ENCODE data around the gene ADGRE2. TPM values are rescaled to one million over a fixed set of nuclear protein-coding genes. Genes with fewer than 3 reads are reported as not detected.
A peak's percentile ranks its signal among the peaks of the same experiment; 100 is the strongest.

ADGRE2 gene
- total and polyA plus RNA-seq, 8 donors: 0.35 to 32.0 (median 0.66) TPM

DNA sequence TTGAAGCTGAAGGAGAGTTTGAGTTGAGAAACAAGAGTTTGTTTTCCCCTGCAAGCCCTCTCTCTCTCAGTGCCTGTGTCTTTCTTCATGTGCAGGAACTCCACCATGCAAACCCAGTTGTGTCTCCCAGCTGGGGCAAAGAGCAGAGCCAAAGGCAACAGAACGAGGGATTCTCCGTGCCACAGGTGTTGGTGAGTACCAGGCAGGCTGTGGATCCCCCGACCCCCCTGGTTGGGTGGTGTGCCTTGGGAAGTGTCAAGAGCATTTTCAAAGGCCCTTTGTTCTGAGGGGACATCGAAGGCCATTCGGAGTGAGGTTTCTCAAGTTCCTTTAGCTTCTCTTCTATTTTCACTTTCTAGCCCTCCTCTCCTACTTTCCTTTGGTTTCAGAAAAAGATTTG, 82.9 kb downstream of the ADGRE2 start:
- TF ChIP-seq, protein P1, sequence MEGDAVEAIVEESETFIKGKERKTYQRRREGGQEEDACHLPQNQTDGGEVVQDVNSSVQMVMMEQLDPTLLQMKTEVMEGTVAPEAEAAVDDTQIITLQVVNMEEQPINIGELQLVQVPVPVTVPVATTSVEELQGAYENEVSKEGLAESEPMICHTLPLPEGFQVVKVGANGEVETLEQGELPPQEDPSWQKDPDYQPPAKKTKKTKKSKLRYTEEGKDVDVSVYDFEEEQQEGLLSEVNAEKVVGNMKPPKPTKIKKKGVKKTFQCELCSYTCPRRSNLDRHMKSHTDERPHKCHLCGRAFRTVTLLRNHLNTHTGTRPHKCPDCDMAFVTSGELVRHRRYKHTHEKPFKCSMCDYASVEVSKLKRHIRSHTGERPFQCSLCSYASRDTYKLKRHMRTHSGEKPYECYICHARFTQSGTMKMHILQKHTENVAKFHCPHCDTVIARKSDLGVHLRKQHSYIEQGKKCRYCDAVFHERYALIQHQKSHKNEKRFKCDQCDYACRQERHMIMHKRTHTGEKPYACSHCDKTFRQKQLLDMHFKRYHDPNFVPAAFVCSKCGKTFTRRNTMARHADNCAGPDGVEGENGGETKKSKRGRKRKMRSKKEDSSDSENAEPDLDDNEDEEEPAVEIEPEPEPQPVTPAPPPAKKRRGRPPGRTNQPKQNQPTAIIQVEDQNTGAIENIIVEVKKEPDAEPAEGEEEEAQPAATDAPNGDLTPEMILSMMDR (IDR thresholded peaks at IDR 0.05): no peak
- no peaks in the 10 kb centered on the region for H3K9me3 ChIP-seq
- no peaks in the 10 kb centered on the region for H3K27me3 ChIP-seq
- DNase-seq (no peak), ATAC-seq (no peak)
- intact Hi-C loops (cut with DNase I): loop anchor here in 1 of 2 donors (10.0 kb wide), 1 partner anchor 121 kb away; the partner anchor contains the start of gene NDUFB7
- H3K27ac ChIP-seq: no peak overlapping the region
- no peak overlapping the region for H3K4me3 ChIP-seq
- peaks cover 0 to 74% of the 10 kb centered on the region in 2 donors for H3K36me3 ChIP-seq
- peaks cover 5 to 14% of the 10 kb centered on the region in 2 donors for H3K4me1 ChIP-seq

DNA sequence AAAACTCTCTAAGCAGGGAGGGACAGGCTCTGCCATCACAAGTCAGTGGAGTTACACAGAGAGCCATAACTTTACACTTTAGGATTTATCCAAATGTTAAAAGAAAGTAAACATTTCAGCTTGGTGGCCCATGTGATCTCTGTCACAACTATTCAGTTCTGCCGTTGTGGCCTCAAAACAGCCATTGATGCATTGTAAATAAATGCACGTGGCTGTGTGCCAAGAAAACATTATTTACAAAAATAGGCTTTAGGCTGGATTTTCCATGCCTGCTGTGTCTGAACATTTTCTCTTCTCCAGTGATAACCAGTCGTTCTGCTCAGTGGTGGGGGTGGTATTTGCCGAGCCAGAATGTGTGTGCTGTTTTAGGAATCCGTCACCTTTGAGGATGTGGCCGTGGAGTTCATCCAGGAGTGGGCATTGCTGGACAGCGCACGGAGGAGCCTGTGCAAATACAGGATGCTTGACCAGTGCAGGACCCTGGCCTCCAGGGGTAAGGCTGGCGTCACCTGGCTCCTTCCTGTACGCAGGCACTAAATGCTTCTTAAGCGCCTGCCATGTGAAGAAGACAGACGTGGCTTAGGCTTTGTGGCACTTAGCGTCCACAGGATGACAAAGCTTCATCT, 83.6 kb downstream of the ADGRE2 start:
- Histone ChIP-seq H3K4me1 (peaks cover 6 to 16% of the 10 kb centered on the region in 2 donors), H3K9me3 (no peaks in the 10 kb centered on the region), H3K27ac (no peak overlapping the region), H3K36me3 (peaks cover 0 to 67% of the 10 kb centered on the region in 2 donors), H3K27me3 (no peaks in the 10 kb centered on the region), H3K4me3 (no peak overlapping the region)
- intact Hi-C loops (cut with DNase I): loop anchor here in 1 of 2 donors (10.0 kb wide), 1 partner anchor 120 kb away; the partner anchor contains the start of gene NDUFB7
- TF ChIP-seq, protein P1 (IDR thresholded peaks at IDR 0.05): no peak
- no peak for DNase-seq
- ATAC-seq: no peak

DNA sequence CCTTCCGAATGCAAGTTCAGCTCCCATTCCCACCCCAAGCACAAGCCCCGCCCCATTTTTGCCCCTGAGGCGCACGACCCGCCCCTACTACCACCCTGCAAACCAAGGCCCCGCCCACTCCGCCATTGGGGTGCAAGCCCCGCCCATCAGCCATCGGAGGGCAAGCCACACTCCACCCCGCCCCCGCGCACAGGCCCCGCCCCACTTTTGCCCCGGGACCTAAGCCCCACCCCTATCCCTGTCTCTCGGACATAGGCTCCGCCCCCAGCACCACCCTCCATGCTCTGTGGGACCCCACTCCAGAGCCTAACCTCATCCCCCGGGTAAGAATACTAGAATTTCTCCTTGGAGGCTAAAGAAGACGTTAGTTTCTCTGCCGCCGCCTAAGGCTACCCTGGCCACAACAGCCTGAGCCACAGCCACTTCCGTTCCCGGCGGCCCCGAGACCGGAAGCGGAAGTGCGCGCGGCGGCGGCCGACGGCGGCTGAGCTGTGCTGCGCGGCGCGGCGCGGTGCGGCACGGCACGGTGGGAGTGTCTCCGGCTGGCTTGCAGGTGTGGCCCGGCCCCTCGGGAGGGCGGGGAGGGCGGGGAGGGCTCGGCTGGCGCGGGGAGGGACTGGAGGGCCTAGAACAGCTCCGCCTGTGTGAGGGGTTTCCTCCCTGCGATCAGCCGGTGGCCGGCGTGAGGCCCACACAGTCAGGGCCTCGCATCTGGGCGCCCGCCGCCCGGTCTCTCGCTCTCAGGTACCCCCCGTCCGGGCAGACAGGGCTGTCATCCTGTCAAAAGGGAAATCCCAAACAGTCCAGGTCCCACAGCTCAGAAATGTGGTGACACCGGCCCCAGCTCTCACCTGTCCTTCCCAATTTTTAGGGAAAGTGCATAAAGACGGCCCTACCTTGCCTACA, 88.5 kb downstream of the ADGRE2 start, which contains the start of gene ZNF333:
ZNF333 (plus strand) TSS at position 451 of the 906 bp plus-strand sequence. CDS start 3,444 bp downstream, outside the sequence.
- intact Hi-C loops (cut with DNase I): loop anchor here in 1 of 2 donors (10.0 kb wide), 1 partner anchor 115 kb away; the partner anchor contains the start of gene NDUFB7
- peak; percentile 80 to 99 (median 94) for DNase-seq
- Histone ChIP-seq H3K9me3 (no peaks in the 10 kb centered on the region), H3K4me3 (peak within 1 kb of the TSS; percentile 81 to 90), H3K36me3 (peaks cover 0 to 18% of the 10 kb centered on the region in 2 donors), H3K4me1 (peaks cover 6 to 35% of the 10 kb centered on the region in 2 donors), H3K27ac (peak within 1 kb of the TSS; percentile 97 to 98), H3K27me3 (no peaks in the 10 kb centered on the region)
- peak; percentile 99 for ATAC-seq
- TF ChIP-seq, protein P1 (IDR thresholded peaks at IDR 0.05): no peak

DNA sequence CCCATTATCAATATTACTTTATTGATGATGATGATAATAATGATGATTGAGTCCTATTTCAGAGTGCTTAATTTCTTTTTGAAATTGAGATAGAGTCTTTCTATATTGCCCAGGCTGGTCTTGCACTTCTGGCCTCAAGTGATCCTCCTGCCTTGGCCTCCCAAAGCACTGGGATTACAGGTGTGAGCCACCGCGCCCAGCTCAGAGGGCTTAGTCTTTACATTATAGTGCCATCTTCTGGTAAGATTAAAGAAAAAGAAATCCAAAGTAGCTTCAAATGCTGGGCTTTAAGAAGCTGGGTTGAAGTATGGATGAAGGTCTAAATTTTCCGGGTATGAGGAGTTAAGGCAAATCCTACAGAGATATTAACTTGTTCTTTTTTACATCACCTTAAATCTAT, 91.9 kb downstream of the ADGRE2 start:
- Histone ChIP-seq H3K27me3 (no peaks in the 10 kb centered on the region), H3K4me3 (no peak overlapping the region), H3K27ac (no peak overlapping the region), H3K4me1 (peaks cover 6 to 42% of the 10 kb centered on the region in 2 donors), H3K36me3 (no peaks in the 10 kb centered on the region), H3K9me3 (no peaks in the 10 kb centered on the region)
- TF ChIP-seq, protein P1 (IDR thresholded peaks at IDR 0.05): peak in 1 of 2 donors; percentile 21
- DNase-seq (no peak), ATAC-seq (no peak)
- intact Hi-C loops (cut with DNase I): no loop called here
